DOHH2 (cell line): ENCODE results near the gene PEX26.

Source experiments
- H3F3A ChIP-seq: fragments of 200-600 bp; sonication (generic), shearing (Covaris generic); 2 replicates; pipeline ENCODE4 v1.6.0; 2016; ENCODE audit warnings: antibody characterized with exemption, mild to moderate bottlenecking; ENCODE audit not compliant: control insufficient read depth, insufficient read depth
- H3K27ac ChIP-seq: fragments of 200-600 bp; sonication (generic); 2 replicates; pipeline ENCODE4 v1.5.1; 2014; ENCODE audit warnings: low read depth, mild to moderate bottlenecking, low read length, moderate library complexity
- H3K27me3 ChIP-seq: fragments of 200-600 bp; sonication (generic); 2 replicates; pipeline ENCODE4 v1.6.1; 2014; ENCODE audit warnings: mild to moderate bottlenecking, low read length, mixed read lengths; ENCODE audit not compliant: control insufficient read depth
- H3K36me3 ChIP-seq: fragments of 200-600 bp; sonication (generic); 2 replicates; pipeline ENCODE4 v1.6.1; 2014; ENCODE audit warnings: mild to moderate bottlenecking, low read length, moderate library complexity, mixed read lengths; ENCODE audit not compliant: control insufficient read depth
- H3K4me1 ChIP-seq: fragments of 200-600 bp; sonication (generic); 2 replicates; pipeline ENCODE4 v1.6.1; 2014; ENCODE audit warnings: mild to moderate bottlenecking, low read length, mixed read lengths; ENCODE audit not compliant: control insufficient read depth
- H3K4me2 ChIP-seq: fragments of 200-600 bp; sonication (generic); 2 replicates; pipeline ENCODE4 v1.6.0; 2014; ENCODE audit warnings: mild to moderate bottlenecking, low read length, moderate library complexity
- H3K4me3 ChIP-seq: fragments of 200-600 bp; sonication (generic); 2 replicates; pipeline ENCODE4 v1.5.1; 2014; ENCODE audit warnings: mild to moderate bottlenecking, low read length, mixed read lengths
- H3K79me2 ChIP-seq: fragments of 200-600 bp; sonication (generic); 2 replicates; pipeline ENCODE4 v1.6.1; 2014; ENCODE audit warnings: mild to moderate bottlenecking, low read length, mixed read lengths; ENCODE audit not compliant: control insufficient read depth
- H3K9me2 ChIP-seq: fragments of 200-600 bp; sonication (generic); replicated peaks from 2 replicates; pipeline ENCODE4 v1.6.1; 2014; ENCODE audit warnings: mild to moderate bottlenecking, low read length, mixed read lengths; ENCODE audit not compliant: control insufficient read depth
- H3K9me3 ChIP-seq: fragments of 200-600 bp; sonication (generic); 2 replicates; pipeline ENCODE4 v1.6.1; 2014; ENCODE audit warnings: antibody characterized with exemption, low read length, mixed read lengths; ENCODE audit not compliant: control insufficient read depth, insufficient read depth
- H4K20me1 ChIP-seq: fragments of 200-600 bp; sonication (generic); 2 replicates; pipeline ENCODE4 v1.6.0; 2014; ENCODE audit warnings: low read depth, mild to moderate bottlenecking, antibody characterized with exemption, low read length, moderate library complexity; ENCODE audit not compliant: control insufficient read depth, insufficient read depth
- CTCF ChIP-seq: fragments of 200-600 bp; sonication (generic); IDR thresholded peaks from one replicate; pipeline ENCODE4 v1.5.1; 2014; ENCODE audit warnings: antibody characterized with exemption, mild to moderate bottlenecking, low read depth, low read length; ENCODE audit not compliant: poor library complexity, severe bottlenecking
- EZH2phosphoT487 ChIP-seq: fragments of 200-600 bp; sonication (generic); IDR thresholded peaks from 2 replicates; pipeline ENCODE4 v1.6.1; 2017; ENCODE audit warnings: borderline replicate concordance, mild to moderate bottlenecking, antibody characterized with exemption, low read length, moderate library complexity, mixed read lengths

PEX26 gene

GRCh38 chr22:18077639-18078328 lies at the start of gene PEX26:
PEX26 (plus strand) TSS chr22:18077990; CDS start chr22:18078377, 387 bp downstream.
- H3K4me2 ChIP-seq = peak within 1 kb of the TSS; percentile 73
- H4K20me1 ChIP-seq = no peaks in the 10 kb centered on the region
- H3K4me3 ChIP-seq = peak within 1 kb of the TSS; percentile 87
- H3K9me2 ChIP-seq = no peaks in the 10 kb centered on the region
- peaks cover 36% of the 10 kb centered on the region for H3K4me1 ChIP-seq
- peak within 1 kb of the TSS; percentile 53 for H3K27ac ChIP-seq
- TF ChIP-seq CTCF (no peak), EZH2phosphoT487 (no peak)
- H3K27me3 ChIP-seq = no peaks in the 10 kb centered on the region
- H3K36me3 ChIP-seq = peaks cover 40% of the 10 kb centered on the region
- H3K79me2 ChIP-seq = peaks cover 61% of the 10 kb centered on the region
- no peaks in the 10 kb centered on the region for H3K9me3 ChIP-seq
- H3F3A ChIP-seq = no peaks in the 10 kb centered on the region

- Histone ChIP-seq H3K9me3 (no peaks in the 10 kb centered on the region), H3K79me2 (no peaks in the 10 kb centered on the region), H3K27me3 (peaks cover 29% of the 10 kb centered on the region), H3K9me2 (no peaks in the 10 kb centered on the region), H3K4me2 (no peak overlapping the region), H3K36me3 (no peaks in the 10 kb centered on the region), H3K27ac (no peak overlapping the region), H3F3A (no peaks in the 10 kb centered on the region), H4K20me1 (no peaks in the 10 kb centered on the region), H3K4me3 (no peak overlapping the region), H3K4me1 (peaks cover 9% of the 10 kb centered on the region)
- TF ChIP-seq EZH2phosphoT487 (no peak), CTCF (no peak)
Observed at GRCh38 chr22:18028817-18029527, 48.8 kb upstream of the PEX26 start.

- no peaks in the 10 kb centered on the region for H4K20me1 ChIP-seq
- TF ChIP-seq EZH2phosphoT487 (no peak), CTCF (no peak)
- no peaks in the 10 kb centered on the region for H3K9me3 ChIP-seq
- peaks cover 26% of the 10 kb centered on the region for H3K27me3 ChIP-seq
- no peak overlapping the region for H3K4me2 ChIP-seq
- no peaks in the 10 kb centered on the region for H3K79me2 ChIP-seq
- no peaks in the 10 kb centered on the region for H3F3A ChIP-seq
- H3K9me2 ChIP-seq = no peaks in the 10 kb centered on the region
- H3K27ac ChIP-seq = no peak overlapping the region
- H3K36me3 ChIP-seq = no peaks in the 10 kb centered on the region
- H3K4me1 ChIP-seq = peaks cover 3% of the 10 kb centered on the region; the same call in 1 of the 2 replicates
- H3K4me3 ChIP-seq = no peak overlapping the region
Observed at GRCh38 chr22:18029686-18030267, 48.0 kb upstream of the PEX26 start.
